HCT116 (cell line): Measurements from ENCODE around the gene IPCEF1.

Experiments
- CTCF ChIP-seq, 3 experiments: fragments of 200-600 bp in 1 of 3; sonication (generic) in 1 of 3; IDR thresholded peaks in 2 of 3; conservative IDR thresholded peaks in 1 of 3; 2 replicates each; pipeline ENCODE4 v1.5.1; 2012 to 2017; ENCODE audit warnings: low read depth in 2 of 3, low read length in 2 of 3, antibody characterized with exemption in 1 of 3, borderline replicate concordance in 1 of 3, control low read depth in 1 of 3, mild to moderate bottlenecking in 1 of 3, mixed read lengths in 1 of 3, mixed run types in 1 of 3, moderate library complexity in 1 of 3; ENCODE audit not compliant: insufficient read depth in 1 of 3
- MAX ChIP-seq: IDR thresholded peaks from 2 replicates; pipeline ENCODE4 v1.6.1; 2012
- POLR2AphosphoS5 ChIP-seq: IDR thresholded peaks from 2 replicates; pipeline ENCODE4 v1.6.1; 2011; ENCODE audit warnings: mild to moderate bottlenecking, low read depth, low read length, moderate library complexity
- SP1 ChIP-seq: IDR thresholded peaks from 2 replicates; pipeline ENCODE4 v1.6.1; 2012; ENCODE audit warnings: low read depth

GRCh38 chr6:154404791-154405400, 48.3 kb upstream of the IPCEF1 start:
- TF ChIP-seq CTCF (IDR thresholded peaks at IDR 0.05 in 2 of 3, conservative IDR thresholded peaks at IDR 0.05 in 1 of 3; ENCODE audit: borderline replicate concordance in 1 of 3, insufficient read depth in 1 of 3, low read depth in 2 of 3, low read length in 2 of 3) (no peak), MAX (no peak), SP1 (no peak), POLR2AphosphoS5 (no peak)
